AML-193 (cell line): ENCODE measurements around the gene PITPNM1.
A peak's percentile ranks its signal among the peaks of the same experiment; 100 is the strongest.

Experiments used
- DNase-seq, 2 experiments: peaks; one replicate each; lab custom pipeline; 2025; lab: John Stamatoyannopoulos, UW

Gene PITPNM1

GRCh38 chr11:67503119-67504004 is 1.8 kb downstream of the PITPNM1 start:
- no peak for DNase-seq

- no peak for DNase-seq
Observed at GRCh38 chr11:67502328-67502979, 2.7 kb downstream of the PITPNM1 start.

- DNase-seq, result no peak
Observed at GRCh38 chr11:67501854-67502253, 3.3 kb downstream of the PITPNM1 start.

- peak; percentile 77 to 87 for DNase-seq
Observed at GRCh38 chr11:67500831-67501715, 4.1 kb downstream of the PITPNM1 start.

- no peak for DNase-seq
Observed at GRCh38 chr11:67500484-67500821, 4.7 kb downstream of the PITPNM1 start.

GRCh38 chr11:67499808-67500483 is 5.2 kb downstream of the PITPNM1 start:
- DNase-seq, result no peak

- no peak for DNase-seq
Observed at GRCh38 chr11:67498544-67498972, 6.6 kb downstream of the PITPNM1 start.

GRCh38 chr11:67497656-67498291 is 7.4 kb downstream of the PITPNM1 start:
- no peak for DNase-seq

GRCh38 chr11:67496113-67496512 is 9.1 kb downstream of the PITPNM1 start:
- DNase-seq, result no peak

DNA sequence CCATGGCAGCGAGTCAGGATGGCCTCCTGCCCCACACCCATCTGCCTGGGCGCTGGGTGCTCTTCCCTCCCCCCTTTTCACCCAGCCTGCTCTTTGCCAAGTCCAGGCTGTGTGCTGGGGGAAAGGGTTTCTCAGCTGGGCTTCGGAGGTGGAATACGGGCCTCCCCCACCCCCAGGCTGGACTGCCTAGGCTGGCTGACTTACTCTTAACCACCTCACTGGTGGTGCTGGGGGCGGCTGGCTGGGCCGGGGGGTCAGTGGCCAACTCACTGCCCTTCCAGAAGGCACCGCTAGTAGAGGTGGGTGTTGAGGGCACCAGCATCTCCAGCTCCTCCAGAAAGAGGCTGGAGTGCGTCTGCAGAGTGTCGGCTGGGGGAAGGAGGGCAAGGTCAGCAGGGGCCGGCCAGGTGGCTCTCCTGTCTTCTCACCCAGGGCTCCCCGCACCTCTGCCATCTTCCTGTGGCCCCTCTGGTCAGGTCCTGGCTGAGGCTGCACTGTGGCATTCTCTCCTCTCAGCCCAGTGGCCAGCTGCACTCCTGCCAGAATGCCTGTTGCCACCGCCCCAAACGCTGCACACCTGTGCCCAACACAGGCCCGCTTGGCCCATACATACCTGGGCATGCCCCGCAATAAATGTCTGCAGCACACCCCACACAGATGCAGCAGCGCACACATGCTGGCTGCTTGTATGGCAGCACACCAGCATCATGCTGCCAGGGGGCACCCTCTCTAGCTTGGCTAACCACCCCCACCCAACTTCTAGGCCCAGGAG is 9.7 kb downstream of the PITPNM1 start:
- no peak for DNase-seq

DNA sequence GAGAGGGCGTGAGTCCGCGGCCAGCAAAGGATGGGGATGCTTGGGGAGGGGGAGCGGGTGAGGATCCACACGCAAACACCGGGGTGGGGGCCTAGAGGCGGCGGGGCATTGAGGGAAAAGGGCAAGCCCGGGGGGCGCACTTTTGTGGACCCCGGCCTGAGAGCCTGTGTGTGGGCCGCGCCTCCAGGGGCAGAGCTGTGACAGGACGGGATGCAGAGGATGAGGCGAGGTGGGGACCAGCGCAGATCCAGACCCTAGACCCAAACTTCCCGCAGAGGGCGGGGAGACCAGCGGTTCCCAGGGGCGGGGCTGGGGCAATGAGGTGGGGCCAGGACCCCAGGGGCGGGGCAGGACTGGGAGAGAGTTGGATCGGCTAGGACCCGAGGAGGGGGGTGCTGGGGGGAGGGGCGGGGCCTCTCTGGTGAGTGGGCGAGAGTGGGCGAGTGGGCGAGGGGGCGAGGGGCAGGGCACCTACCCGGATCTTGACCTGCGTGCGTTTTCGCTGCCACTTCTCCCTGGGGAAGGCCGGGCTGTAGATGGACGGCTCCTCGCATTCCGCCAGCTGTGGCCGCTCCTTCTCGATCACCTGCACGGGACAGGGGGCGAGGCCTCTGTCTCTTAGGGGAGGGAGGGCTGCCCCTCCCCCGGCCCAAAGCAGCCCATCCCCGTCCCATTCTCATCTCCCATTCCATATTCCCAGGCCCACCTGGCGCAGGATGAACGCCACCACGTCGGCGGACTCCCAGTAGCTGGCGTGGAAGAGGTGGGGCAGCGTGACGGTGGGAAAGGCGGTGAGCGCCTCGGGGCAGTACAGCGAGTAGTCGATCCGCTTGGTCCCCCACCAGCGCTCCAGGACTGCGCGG is 10.6 kb downstream of the PITPNM1 start:
- DNase-seq, result no peak

GRCh38 chr11:67493548-67494370 is 11.4 kb downstream of the PITPNM1 start:
- DNase-seq, result no peak

- no peak for DNase-seq
Observed at GRCh38 chr11:67492801-67493547, 12.2 kb downstream of the PITPNM1 start.

- no peak for DNase-seq
Observed at GRCh38 chr11:67492069-67492727, 13.0 kb downstream of the PITPNM1 start.

DNA sequence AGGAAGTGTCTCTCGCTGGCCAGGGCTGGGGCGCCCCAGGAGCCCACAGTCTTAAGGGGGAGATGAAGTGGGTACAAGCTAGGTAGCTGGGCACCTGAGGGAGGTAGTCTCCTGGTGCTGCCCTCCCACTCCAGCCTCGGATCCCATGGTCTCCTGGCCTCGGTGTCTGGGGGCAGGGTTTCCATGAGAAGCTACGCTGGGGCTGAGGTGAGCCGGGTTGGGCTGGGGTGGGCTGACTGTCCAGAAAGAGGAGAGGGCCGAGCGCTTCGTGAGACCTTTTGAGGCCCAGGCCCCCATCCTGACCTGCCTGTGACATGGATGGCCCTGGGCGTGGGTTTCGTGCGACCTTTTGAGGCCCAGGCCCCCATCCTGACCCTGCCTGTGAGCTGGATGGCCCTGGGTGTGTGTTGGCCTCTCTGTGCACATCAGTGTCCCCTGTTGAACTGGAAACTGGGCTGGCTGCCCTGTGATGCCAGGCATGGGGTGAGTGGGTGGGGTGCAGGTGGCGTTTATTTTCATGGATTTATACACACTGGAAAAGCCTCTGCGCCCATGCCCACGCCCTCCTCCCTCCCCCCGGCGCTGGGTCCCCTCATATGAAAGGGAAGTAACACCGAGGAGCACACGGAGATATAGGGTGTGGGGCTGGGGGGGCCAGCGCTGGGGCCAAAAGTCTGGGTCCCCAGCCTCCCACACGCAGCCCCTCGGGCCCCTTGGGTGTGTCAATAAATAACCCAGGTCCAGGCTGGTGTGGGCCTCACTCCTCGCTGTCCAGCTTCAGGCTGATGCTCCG is 13.7 kb downstream of the PITPNM1 start:
- DNase-seq, result no peak

DNA sequence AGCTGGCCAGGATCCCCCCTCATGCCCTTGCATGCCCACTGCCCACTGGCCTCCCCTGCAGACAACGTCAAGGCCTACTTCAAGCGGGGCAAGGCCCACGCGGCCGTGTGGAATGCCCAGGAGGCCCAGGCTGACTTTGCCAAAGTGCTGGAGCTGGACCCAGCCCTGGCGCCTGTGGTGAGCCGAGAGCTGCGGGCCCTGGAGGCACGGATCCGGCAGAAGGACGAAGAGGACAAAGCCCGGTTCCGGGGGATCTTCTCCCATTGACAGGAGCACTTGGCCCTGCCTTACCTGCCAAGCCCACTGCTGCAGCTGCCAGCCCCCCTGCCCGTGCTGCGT is 14.5 kb downstream of the PITPNM1 start:
- DNase-seq, result no peak
